KOPT-K1 (cell line): ENCODE data around the gene HOXB3.

Experiments
- H3K27ac ChIP-seq: fragments of 200-600 bp; sonication (generic); 2 replicates; pipeline ENCODE4 v1.5.1; 2016; ENCODE audit warnings: antibody characterized with exemption, mild to moderate bottlenecking, low read depth, low read length; ENCODE audit not compliant: poor library complexity, severe bottlenecking
- H3K36me3 ChIP-seq: fragments of 200-600 bp; sonication (generic); 2 replicates; pipeline ENCODE4 v1.5.1; 2017; ENCODE audit warnings: antibody characterized with exemption, mild to moderate bottlenecking, low read length, moderate library complexity; ENCODE audit not compliant: insufficient read depth
- H3K9me3 ChIP-seq: fragments of 200-600 bp; sonication (generic); 2 replicates; pipeline ENCODE4 v1.5.1; 2017; ENCODE audit warnings: antibody characterized with exemption, low read length, mild to moderate bottlenecking; ENCODE audit not compliant: insufficient read depth, poor library complexity, severe bottlenecking

Gene HOXB3

GRCh38 chr17:48556576-48557401 lies 33.3 kb downstream of the HOXB3 start:
- Histone ChIP-seq H3K27ac (no peak overlapping the region), H3K36me3 (peaks cover 4% of the 10 kb centered on the region; the same call in 1 of the 2 replicates), H3K9me3 (no peaks in the 10 kb centered on the region)

DNA sequence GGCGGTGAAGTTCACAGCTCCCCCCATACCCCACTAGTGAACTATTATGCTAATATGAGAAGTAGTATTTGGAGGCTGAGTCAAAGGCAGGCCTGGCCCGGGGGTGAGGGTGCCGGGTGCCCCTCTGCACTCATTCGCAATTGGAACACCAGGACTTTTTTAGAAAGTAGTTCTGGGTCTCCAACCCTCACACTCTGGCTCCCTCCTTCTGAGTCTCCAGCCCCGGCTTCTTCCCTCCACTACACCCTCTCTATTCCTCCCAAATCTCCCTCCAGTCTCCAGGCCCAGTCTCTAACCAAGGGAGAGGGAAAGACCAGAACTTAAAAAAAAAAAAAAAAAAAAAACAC lies 33.8 kb downstream of the HOXB3 start:
- H3K36me3 ChIP-seq, result peaks cover 7% of the 10 kb centered on the region; the same call in 1 of the 2 replicates
- H3K9me3 ChIP-seq, result no peaks in the 10 kb centered on the region
- no peak overlapping the region for H3K27ac ChIP-seq

GRCh38 chr17:48555258-48556228 lies 34.5 kb downstream of the HOXB3 start:
- no peaks in the 10 kb centered on the region for H3K9me3 ChIP-seq
- peaks cover 9% of the 10 kb centered on the region; the same call in 1 of the 2 replicates for H3K36me3 ChIP-seq
- no peak overlapping the region for H3K27ac ChIP-seq

GRCh38 chr17:48554412-48555257 lies 35.4 kb downstream of the HOXB3 start:
- H3K27ac ChIP-seq, result no peak overlapping the region
- no peaks in the 10 kb centered on the region for H3K9me3 ChIP-seq
- peaks cover 18% of the 10 kb centered on the region for H3K36me3 ChIP-seq

DNA sequence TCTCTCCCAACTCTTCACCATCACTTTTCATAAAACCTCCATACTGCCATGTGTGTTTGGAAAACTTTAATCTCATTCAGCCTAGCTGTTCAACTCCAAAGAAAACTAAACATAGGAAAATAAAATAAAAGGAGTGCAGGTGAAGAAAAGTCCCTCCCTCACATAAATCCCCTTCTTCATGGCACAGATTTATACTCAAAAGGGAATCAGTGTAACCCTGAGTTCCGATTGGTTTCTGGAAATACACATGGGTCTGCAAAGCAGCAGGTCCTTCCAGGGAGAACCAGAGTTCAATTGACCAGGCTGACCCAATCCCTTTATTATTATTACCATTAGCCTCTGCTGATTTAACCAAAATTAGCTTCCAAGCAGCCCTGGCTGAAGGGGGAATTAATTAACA lies 36.2 kb downstream of the HOXB3 start:
- no peaks in the 10 kb centered on the region for H3K9me3 ChIP-seq
- H3K27ac ChIP-seq, result no peak overlapping the region
- H3K36me3 ChIP-seq, result peaks cover 18% of the 10 kb centered on the region

DNA sequence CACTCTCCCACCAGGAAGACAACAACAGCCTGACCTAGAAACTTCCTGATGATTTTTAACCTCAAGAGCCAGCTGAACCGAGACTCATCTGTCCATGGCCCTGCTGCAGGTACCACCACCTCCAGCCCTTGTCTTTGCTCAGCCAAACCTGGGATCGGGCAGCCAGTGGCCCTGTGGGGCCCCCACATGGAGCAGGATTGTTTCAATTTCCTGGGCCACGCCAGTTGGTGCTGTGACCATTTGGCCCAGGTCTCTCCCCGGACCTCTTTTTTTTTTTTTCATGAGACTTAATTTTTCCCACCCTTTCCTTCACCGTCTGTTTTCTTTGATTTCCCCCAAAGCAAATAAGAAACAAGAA lies 36.9 kb downstream of the HOXB3 start:
- no peaks in the 10 kb centered on the region for H3K9me3 ChIP-seq
- H3K36me3 ChIP-seq, result peaks cover 18% of the 10 kb centered on the region
- H3K27ac ChIP-seq, result no peak overlapping the region

DNA sequence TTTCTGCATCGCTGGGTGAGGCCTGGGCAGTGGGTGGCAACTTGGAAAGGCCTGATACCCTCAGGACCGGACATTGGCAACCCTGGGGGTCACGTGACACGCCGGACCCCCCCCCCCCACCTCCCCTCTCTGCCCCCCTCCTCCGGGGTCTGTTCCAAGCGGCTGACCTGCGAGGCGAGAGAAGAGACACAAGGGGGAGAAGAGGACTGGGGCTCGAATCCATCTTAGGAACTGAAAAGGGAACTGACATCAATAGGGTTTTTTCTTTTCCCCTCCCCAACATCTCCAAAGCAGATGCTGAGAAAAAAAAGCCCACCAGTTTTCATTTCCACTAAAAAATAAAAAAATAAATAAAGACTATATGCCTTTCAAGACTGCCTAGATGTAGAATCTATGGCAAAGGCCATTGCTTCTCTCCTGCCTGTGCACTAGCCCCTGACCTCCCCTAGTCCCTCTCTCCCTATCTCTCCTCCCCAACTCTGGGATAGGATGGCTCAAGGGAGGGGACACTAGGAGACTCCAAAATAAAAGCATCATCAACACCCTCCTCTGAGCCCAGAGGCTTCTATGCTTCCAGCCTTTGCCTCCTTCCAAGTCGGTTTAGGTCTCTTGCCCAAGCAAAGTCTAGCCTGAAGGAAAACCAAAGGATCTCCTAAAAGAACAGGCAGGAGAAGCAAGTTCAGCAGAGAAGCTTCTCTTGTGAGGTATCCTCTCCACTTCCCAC lies 37.4 kb downstream of the HOXB3 start:
- Histone ChIP-seq H3K9me3 (no peaks in the 10 kb centered on the region), H3K36me3 (peaks cover 18% of the 10 kb centered on the region), H3K27ac (no peak overlapping the region)

- Histone ChIP-seq H3K36me3 (peaks cover 18% of the 10 kb centered on the region), H3K27ac (no peak overlapping the region)
Observed at GRCh38 chr17:48551596-48552465, 38.2 kb downstream of the HOXB3 start.

GRCh38 chr17:48551214-48551555 lies 38.9 kb downstream of the HOXB3 start:
- H3K36me3 ChIP-seq, result peaks cover 18% of the 10 kb centered on the region
- H3K27ac ChIP-seq, result no peak overlapping the region
- H3K9me3 ChIP-seq, result no peaks in the 10 kb centered on the region

More at GRCh38 chr17:48551596-48552465, 38.2 kb downstream of the HOXB3 start:
- no peaks in the 10 kb centered on the region for H3K9me3 ChIP-seq

DNA sequence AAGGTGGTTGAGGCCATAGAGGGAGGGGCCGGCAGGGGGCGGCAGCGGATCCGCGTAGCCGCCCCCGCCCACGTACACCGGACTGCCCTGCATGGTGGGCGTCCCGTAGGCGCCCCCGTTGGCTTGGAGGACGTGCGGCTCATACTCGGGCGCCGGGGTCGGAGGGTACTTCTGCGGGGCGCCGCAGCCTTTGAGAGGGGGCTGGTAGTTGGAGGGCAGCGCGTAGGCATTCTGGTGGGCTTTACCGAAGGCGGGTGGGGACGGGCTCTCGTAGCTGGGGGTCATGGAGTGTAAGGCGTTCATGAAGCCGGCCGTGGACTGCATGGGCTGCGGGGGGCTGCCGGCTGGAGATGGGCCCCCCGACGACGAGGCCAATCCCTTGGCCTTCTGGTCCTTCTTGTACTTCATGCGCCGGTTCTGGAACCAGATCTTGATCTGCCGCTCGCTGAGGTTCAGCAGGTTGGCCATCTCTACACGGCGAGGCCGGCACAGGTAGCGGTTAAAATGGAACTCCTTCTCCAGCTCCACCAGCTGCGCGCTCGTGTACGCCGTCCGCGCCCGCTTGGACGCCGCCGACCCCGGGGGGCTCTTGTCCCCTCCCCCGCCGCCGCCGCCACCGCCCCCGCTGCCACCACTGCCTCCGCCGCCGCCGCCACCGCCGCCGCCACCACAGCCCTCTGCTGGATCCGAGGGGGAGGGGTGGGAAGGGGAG lies 39.4 kb downstream of the HOXB3 start:
- Histone ChIP-seq H3K36me3 (peaks cover 18% of the 10 kb centered on the region), H3K27ac (no peak overlapping the region), H3K9me3 (no peaks in the 10 kb centered on the region)

DNA sequence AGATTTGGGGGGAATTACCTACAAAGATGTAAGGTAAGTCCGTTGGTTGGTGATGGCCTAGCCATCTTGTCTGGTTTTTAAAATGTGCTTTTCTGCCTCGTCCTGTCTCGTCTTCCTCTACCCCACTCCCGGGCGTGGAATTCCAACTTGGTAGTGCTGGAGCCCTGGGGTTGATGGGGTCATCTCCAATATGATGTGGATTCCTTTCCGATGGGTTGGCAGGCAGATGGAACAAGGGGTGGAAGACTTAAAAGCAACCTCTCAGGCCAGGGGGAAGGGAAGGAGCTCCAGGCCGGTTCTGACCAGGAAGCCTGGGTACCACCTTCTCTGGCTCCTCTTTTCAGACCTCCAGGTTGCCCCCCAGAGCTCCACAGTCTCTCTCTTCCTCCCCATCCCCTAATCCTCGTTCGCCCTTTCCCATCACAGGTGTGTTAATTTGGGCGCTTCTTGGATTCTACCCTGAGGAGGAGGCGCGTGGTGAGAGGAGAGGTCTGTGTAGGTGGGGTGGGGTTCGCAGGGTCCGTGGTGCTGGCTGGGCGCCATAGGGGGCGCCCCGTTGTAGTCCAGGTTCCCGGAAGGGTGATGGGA lies 40.0 kb downstream of the HOXB3 start:
- Histone ChIP-seq H3K9me3 (no peaks in the 10 kb centered on the region), H3K27ac (no peak overlapping the region), H3K36me3 (peaks cover 18% of the 10 kb centered on the region)

DNA sequence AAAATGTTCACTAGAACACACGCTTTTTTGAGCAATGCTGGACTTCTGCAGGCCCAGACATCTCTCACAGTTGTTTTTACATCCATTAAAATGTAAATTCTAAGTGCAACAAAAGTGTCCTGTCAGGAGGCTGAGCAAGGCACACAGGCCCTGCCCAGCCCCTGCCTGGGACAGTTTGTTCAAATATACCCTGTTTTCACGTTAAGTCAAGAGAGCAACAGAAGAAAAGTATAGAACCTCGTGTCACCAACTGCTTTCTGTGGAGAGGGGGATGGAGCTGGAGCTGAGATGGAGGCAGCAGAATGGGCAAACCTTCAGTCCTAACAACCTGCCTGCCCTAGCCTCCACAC lies 40.8 kb downstream of the HOXB3 start:
- H3K9me3 ChIP-seq, result no peaks in the 10 kb centered on the region
- H3K36me3 ChIP-seq, result peaks cover 18% of the 10 kb centered on the region
- no peak overlapping the region for H3K27ac ChIP-seq
